Endothelial cell of umbilical vein (primary cell): ENCODE measurements around the gene POU2AF1. TPM values are rescaled to one million over a fixed set of nuclear protein-coding genes. Genes with fewer than 3 reads are reported as not detected.

Experiments used
- BruUV-seq: library from RNA; stranded (reverse); fragments of 400-500 nt; replicated peaks from 2 replicates; lab custom pipeline; 2021; lab: Mats Ljungman, UMichigan
- CTCF ChIA-PET: fragments of 300-600, 350-600 bp; sonication (Branson Sonifier 250); formaldehyde crosslinking; loops from one replicate; lab custom pipeline; 2021; ENCODE audit warnings: antibody characterized with exemption, inconsistent platforms; lab: Charles Lee
- POLR2A ChIA-PET: fragments of 300-600, 350-600 bp; sonication (Branson Sonifier 250); formaldehyde crosslinking; loops from one replicate; lab custom pipeline; 2021; ENCODE audit warnings: antibody characterized with exemption, inconsistent platforms; lab: Charles Lee
- DNase-seq: peaks from one replicate; pipeline ENCODE4 v3.0.0-alpha.2; 2011; ENCODE audit warnings: low read depth, low spot score
- FAIRE-seq: peaks from 2 replicates; lab custom pipeline; 2011; peaks lifted over from hg19 to GRCh38; lab: Jason Lieb, UNC
- H2AFZ ChIP-seq: 2 replicates; pipeline ENCODE4 v1.6.0; 2012; ENCODE audit warnings: low read depth, low read length, control low read depth, inconsistent platforms
- H3K27ac ChIP-seq: 2 replicates; pipeline ENCODE4 v1.5.1; 2011; ENCODE audit warnings: low read depth, mild to moderate bottlenecking, control low read depth, low read length, moderate library complexity; ENCODE audit not compliant: insufficient read depth
- H3K27me3 ChIP-seq, 2 experiments: 2 replicates each; pipeline versions ENCODE4 v1.6.0 to v1.6.1; 2011; ENCODE audit warnings: low read length in 2 of 2, mixed read lengths in 1 of 2; ENCODE audit not compliant: control insufficient read depth in 2 of 2, insufficient read depth in 2 of 2
- H3K36me3 ChIP-seq, 2 experiments: 2 replicates in 1 of 2; 3 replicates in 1 of 2; pipeline ENCODE4 v1.5.1; 2011; ENCODE audit warnings: low read length in 2 of 2, mild to moderate bottlenecking in 1 of 2, moderate library complexity in 1 of 2; ENCODE audit not compliant: control insufficient read depth in 2 of 2, insufficient read depth in 2 of 2; ENCODE audit errors: extremely low read depth in 1 of 2
- H3K4me1 ChIP-seq: 3 replicates; pipeline ENCODE4 v1.5.1; 2011; ENCODE audit warnings: mild to moderate bottlenecking, low read length; ENCODE audit not compliant: control insufficient read depth, insufficient read depth; ENCODE audit errors: extremely low read depth
- H3K4me2 ChIP-seq: 2 replicates; pipeline ENCODE4 v1.6.1; 2011; ENCODE audit warnings: low read length, control low read depth, mixed read lengths; ENCODE audit not compliant: insufficient read depth
- H3K4me3 ChIP-seq, 3 experiments: fragments of 200-600 bp in 1 of 3; sonication (generic), shearing (Covaris generic) in 1 of 3; replicated peaks in 1 of 3; 2 replicates each; pipeline ENCODE4 v1.5.1; 2011 to 2016; ENCODE audit warnings: control low read depth in 3 of 3, low read length in 3 of 3, mild to moderate bottlenecking in 2 of 3, inconsistent platforms in 1 of 3, low read depth in 1 of 3, moderate library complexity in 1 of 3; ENCODE audit not compliant: insufficient read depth in 1 of 3
- H3K79me2 ChIP-seq: 2 replicates; pipeline ENCODE4 v1.6.0; 2012; ENCODE audit warnings: low read length, inconsistent platforms; ENCODE audit not compliant: control insufficient read depth, insufficient read depth
- H3K9ac ChIP-seq: replicated peaks from 2 replicates; pipeline ENCODE3; 2011; ENCODE audit warnings: low read length, control low read depth; ENCODE audit not compliant: insufficient read depth; ENCODE audit errors: extremely low read depth
- H3K9me1 ChIP-seq: replicated peaks from 3 replicates; pipeline ENCODE4 v1.6.0; 2011; ENCODE audit warnings: mild to moderate bottlenecking, low read length; ENCODE audit not compliant: control insufficient read depth, insufficient read depth; ENCODE audit errors: extremely low read depth
- H3K9me3 ChIP-seq: replicated peaks from 2 replicates; pipeline ENCODE4 v1.5.1; 2012; ENCODE audit warnings: low read length, inconsistent platforms; ENCODE audit not compliant: control insufficient read depth, insufficient read depth
- H4K20me1 ChIP-seq: replicated peaks from 2 replicates; pipeline ENCODE3; 2011; ENCODE audit warnings: mild to moderate bottlenecking, low read length; ENCODE audit not compliant: control insufficient read depth, insufficient read depth; ENCODE audit errors: extremely low read depth
- EZH2 ChIP-seq: IDR thresholded peaks from 2 replicates; pipeline ENCODE4 v1.6.1; 2012; ENCODE audit warnings: borderline replicate concordance, low read depth, mild to moderate bottlenecking, moderate library complexity, low read length, inconsistent platforms; ENCODE audit not compliant: severe bottlenecking
- FOS ChIP-seq: IDR thresholded peaks from 2 replicates; pipeline ENCODE4 v1.6.1; 2011; ENCODE audit warnings: mild to moderate bottlenecking, low read length, moderate library complexity, borderline replicate concordance; ENCODE audit not compliant: insufficient read depth
- GATA2 ChIP-seq: IDR thresholded peaks from 2 replicates; pipeline ENCODE4 v1.7.0; 2011; ENCODE audit warnings: low read depth, mild to moderate bottlenecking, moderate library complexity, mixed read lengths, low read length; ENCODE audit not compliant: insufficient read length, insufficient read depth
- JUN ChIP-seq: IDR thresholded peaks from 2 replicates; pipeline ENCODE4 v1.6.1; 2011; ENCODE audit warnings: borderline replicate concordance, low read depth; ENCODE audit not compliant: insufficient read length, insufficient read depth
- MYC ChIP-seq: IDR thresholded peaks from one replicate; pipeline ENCODE4 v1.6.1; 2011; ENCODE audit warnings: mild to moderate bottlenecking, low read depth, low read length
- POLR2A ChIP-seq: IDR thresholded peaks from 2 replicates; pipeline ENCODE4 v1.6.1; 2012; ENCODE audit warnings: low read depth, mild to moderate bottlenecking, control low read depth, low read length
- POLR2AphosphoS5 ChIP-seq: IDR thresholded peaks from 2 replicates; pipeline ENCODE4 v1.6.1; 2012; ENCODE audit warnings: low read depth, mild to moderate bottlenecking, control low read depth, low read length, moderate library complexity; ENCODE audit not compliant: insufficient read depth
- dilution Hi-C: fragments of 300-500 bp; cut with MboI; formaldehyde crosslinking; loops from one replicate; pipeline ENCODE4 v1.15.0; 2019; ENCODE audit warnings: low sequenced_read_pairs; ENCODE audit not compliant: extremely low pct_ligation_motif_present
- intact Hi-C: fragments of 100-400 bp; cut with micrococcal nuclease; formaldehyde crosslinking; loops from one replicate; pipeline ENCODE4 v1.10.0; 2022
- polyA plus RNA-seq, 4 experiments: library from polyadenylated mRNA; depleted of rRNA in 3 of 4; stranded (reverse) in 3 of 4; unstranded in 1 of 4; fragments of >200 nt; gene quantifications; 2 replicates each; pipeline versions ENCODE4 v1.2.1 to v1.2.3, GENCODE V29; 2011 to 2012; ENCODE audit warnings: missing spikeins in 1 of 4
- total RNA-seq: library from RNA; stranded (reverse); gene quantifications from 2 replicates; pipeline ENCODE4 v1.2.3, GENCODE V29; 2021
- TF ChIP-seq, protein P1 (sequence below): IDR thresholded peaks from 2 replicates; pipeline ENCODE4 v1.6.1; 2011; ENCODE audit not compliant: insufficient read depth, insufficient read length
- TF ChIP-seq, protein P2 (sequence below), 2 donors: IDR thresholded peaks; 1 replicate in 1 of 2; 2 replicates in 1 of 2; pipeline ENCODE4 v1.5.1; 2011; ENCODE audit warnings: low read length in 2 of 2, mild to moderate bottlenecking in 2 of 2, moderate library complexity in 2 of 2, control low read depth in 1 of 2, inconsistent platforms in 1 of 2, low read depth in 1 of 2; ENCODE audit not compliant: insufficient read depth in 1 of 2; ENCODE audit errors: extremely low read depth in 1 of 2

POU2AF1 gene
- total and polyA plus RNA-seq, 2 donors (not counting 3 experiments of a cell fraction or from before 2014, with no cell fraction given) = not detected

DNA sequence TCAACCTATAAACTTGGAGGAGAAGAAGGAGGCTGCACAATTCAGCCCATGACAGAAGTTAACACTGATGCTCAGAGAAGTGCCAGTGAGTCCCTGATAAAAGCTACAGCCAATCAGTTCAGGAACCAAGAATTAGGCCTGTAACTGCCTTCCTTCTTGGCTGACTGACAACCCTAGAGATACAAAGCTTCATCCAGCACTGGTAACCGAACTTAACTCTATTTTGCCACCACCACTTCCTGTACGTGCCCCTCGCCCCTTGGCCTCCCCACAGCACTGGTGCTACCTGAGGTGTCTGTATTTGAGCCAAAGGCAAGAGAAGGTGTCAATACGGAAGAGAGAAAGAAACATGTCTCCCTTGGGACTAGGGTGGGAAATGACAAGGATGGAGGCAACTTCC lies 40.1 kb upstream of the POU2AF1 start:
- intact Hi-C loops = no loop called here
- CTCF ChIA-PET = interaction anchor here (1.3 to 5.0 kb wide), 2 partner anchors 10 to 137 kb away, joined by 3 to 28 read pairs; no protein-coding TSS in a partner anchor
- FAIRE-seq = no peak

DNA sequence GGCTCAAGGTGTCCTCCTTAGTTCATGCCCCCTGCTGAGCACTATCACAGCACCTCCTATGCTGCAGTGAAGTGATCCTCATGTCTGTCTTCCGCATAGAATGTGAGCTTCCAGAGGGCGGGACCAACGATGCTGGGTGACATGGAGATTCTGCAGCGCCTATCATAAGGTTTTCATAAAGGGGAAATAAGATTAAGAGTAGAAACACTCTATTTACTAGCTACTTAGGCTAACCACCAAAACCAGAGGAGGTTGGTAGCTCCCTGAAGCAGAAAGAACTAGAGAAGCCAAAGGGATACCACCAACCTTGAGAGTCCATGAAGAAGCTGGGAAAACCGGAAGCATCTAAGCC lies 39.3 kb upstream of the POU2AF1 start:
- no peak for DNase-seq
- BruUV-seq = no TSS peak
- H4K20me1 ChIP-seq = no peaks in the 10 kb centered on the region
- no peak overlapping the region for H3K4me2 ChIP-seq
- dilution Hi-C loops (no loop called here), intact Hi-C loops (no loop called here)
- no peaks in the 10 kb centered on the region for H3K9me1 ChIP-seq
- no peaks in the 10 kb centered on the region for H3K9me3 ChIP-seq
- TF ChIP-seq GATA2 = no peak
- no peak for TF ChIP-seq MYC
- TF ChIP-seq EZH2 = no peak
- TF ChIP-seq JUN = no peak
- no peak for TF ChIP-seq POLR2A
- no peak for TF ChIP-seq FOS
- TF ChIP-seq, protein P1, sequence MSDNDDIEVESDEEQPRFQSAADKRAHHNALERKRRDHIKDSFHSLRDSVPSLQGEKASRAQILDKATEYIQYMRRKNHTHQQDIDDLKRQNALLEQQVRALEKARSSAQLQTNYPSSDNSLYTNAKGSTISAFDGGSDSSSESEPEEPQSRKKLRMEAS = no peak
- no peak for TF ChIP-seq POLR2AphosphoS5
- TF ChIP-seq, protein P2, sequence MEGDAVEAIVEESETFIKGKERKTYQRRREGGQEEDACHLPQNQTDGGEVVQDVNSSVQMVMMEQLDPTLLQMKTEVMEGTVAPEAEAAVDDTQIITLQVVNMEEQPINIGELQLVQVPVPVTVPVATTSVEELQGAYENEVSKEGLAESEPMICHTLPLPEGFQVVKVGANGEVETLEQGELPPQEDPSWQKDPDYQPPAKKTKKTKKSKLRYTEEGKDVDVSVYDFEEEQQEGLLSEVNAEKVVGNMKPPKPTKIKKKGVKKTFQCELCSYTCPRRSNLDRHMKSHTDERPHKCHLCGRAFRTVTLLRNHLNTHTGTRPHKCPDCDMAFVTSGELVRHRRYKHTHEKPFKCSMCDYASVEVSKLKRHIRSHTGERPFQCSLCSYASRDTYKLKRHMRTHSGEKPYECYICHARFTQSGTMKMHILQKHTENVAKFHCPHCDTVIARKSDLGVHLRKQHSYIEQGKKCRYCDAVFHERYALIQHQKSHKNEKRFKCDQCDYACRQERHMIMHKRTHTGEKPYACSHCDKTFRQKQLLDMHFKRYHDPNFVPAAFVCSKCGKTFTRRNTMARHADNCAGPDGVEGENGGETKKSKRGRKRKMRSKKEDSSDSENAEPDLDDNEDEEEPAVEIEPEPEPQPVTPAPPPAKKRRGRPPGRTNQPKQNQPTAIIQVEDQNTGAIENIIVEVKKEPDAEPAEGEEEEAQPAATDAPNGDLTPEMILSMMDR (IDR thresholded peaks at IDR 0.05; ENCODE audit: extremely low read depth in 1 of 2, insufficient read depth in 1 of 2, low read depth in 1 of 2, low read length in 2 of 2) = no peak
- CTCF ChIA-PET = interaction anchor here (1.3 to 5.0 kb wide), 3 partner anchors 10 to 136 kb away, joined by 3 to 28 read pairs (median 4); no protein-coding TSS in a partner anchor
- no peaks in the 10 kb centered on the region for H3K36me3 ChIP-seq
- no peak overlapping the region for H3K4me3 ChIP-seq
- H3K27ac ChIP-seq = no peak overlapping the region
- no peak overlapping the region for H3K9ac ChIP-seq
- POLR2A ChIA-PET = no interaction called here
- FAIRE-seq = no peak
- no peak overlapping the region for H2AFZ ChIP-seq
- H3K79me2 ChIP-seq = no peaks in the 10 kb centered on the region
- no peaks in the 10 kb centered on the region for H3K27me3 ChIP-seq
- H3K4me1 ChIP-seq = no peaks in the 10 kb centered on the region

More for the DNA sequence above, 40.1 kb upstream of the POU2AF1 start:
- no peaks in the 10 kb centered on the region for H3K79me2 ChIP-seq
- no peak overlapping the region for H3K9ac ChIP-seq
- H3K4me2 ChIP-seq = no peak overlapping the region
- no peaks in the 10 kb centered on the region for H3K4me1 ChIP-seq
- H2AFZ ChIP-seq = no peak overlapping the region
- H3K9me1 ChIP-seq = no peaks in the 10 kb centered on the region
- TF ChIP-seq POLR2AphosphoS5 (no peak), JUN (no peak), GATA2 (no peak), FOS (no peak), MYC (no peak)
- TF ChIP-seq, protein P1 = no peak
- no TSS peak for BruUV-seq
- dilution Hi-C loops = no loop called here
- no peaks in the 10 kb centered on the region for H3K9me3 ChIP-seq
- H3K4me3 ChIP-seq = no peak overlapping the region
- H3K36me3 ChIP-seq = no peaks in the 10 kb centered on the region
- POLR2A ChIA-PET = no interaction called here
- DNase-seq = no peak
- H3K27ac ChIP-seq = no peak overlapping the region
- no peaks in the 10 kb centered on the region for H3K27me3 ChIP-seq
- no peaks in the 10 kb centered on the region for H4K20me1 ChIP-seq
